Measurements from ENCODE around the gene NELFA. TPM values are rescaled to one million over a fixed set of nuclear protein-coding genes. Genes with fewer than 3 reads are reported as not detected.

NELFA gene
- total RNA-seq, 1 experiment from 2014 or later = 27.0 TPM

GRCh38 chr4:2048831-2049230 lies 40.1 kb upstream of the NELFA start:
- Histone ChIP-seq H3K36me3 (ENCODE audit: control insufficient read depth, insufficient read depth, low read length) (no peaks in the 10 kb centered on the region), H3K9me3 (ENCODE audit: control insufficient read depth, insufficient read depth, low read depth, low read length) (no peaks in the 10 kb centered on the region), H3K4me3 (ENCODE audit: low read depth in 2 of 2, low read length in 2 of 2) (no peak overlapping the region), H3K27me3 (ENCODE audit: control insufficient read depth, insufficient read depth, low read length) (no peaks in the 10 kb centered on the region), H3K27ac (ENCODE audit: low read length) (no peak overlapping the region), H3K4me1 (ENCODE audit: control insufficient read depth, insufficient read depth, low read length) (no peaks in the 10 kb centered on the region; the same call in 1 of the 2 replicates)
- ChIA-PET CTCF (no interaction called here), POLR2A (no interaction called here)
- in situ Hi-C loops (cut with HindIII; ENCODE audit: low pct_unique_long_range_greater_than_20kb, low sequenced_read_pairs) (no loop called here), intact Hi-C loops (cut with micrococcal nuclease; ENCODE audit: unreplicated experiment) (no loop called here)
- DNase-seq (ENCODE audit: low read depth, low spot score) (no peak), ATAC-seq (no peak)
- TF ChIP-seq REST (IDR thresholded peaks at IDR 0.05; ENCODE audit: insufficient read depth in 1 of 2, low read depth in 2 of 2, low read length in 1 of 2) (no peak), CTCF (IDR thresholded peaks at IDR 0.05) (no peak), POLR2AphosphoS5 (IDR thresholded peaks at IDR 0.05; ENCODE audit: low read depth, low read length) (no peak), TCF7L2 (IDR thresholded peaks at IDR 0.05; ENCODE audit: low read depth, low read length) (no peak), SIN3A (IDR thresholded peaks at IDR 0.05; ENCODE audit: borderline replicate concordance, insufficient read depth, low read depth, low read length) (no peak)
- no TSS peak for BruUV-seq (replicated peaks)

GRCh38 chr4:2047781-2048581 lies 39.2 kb upstream of the NELFA start:
- no TSS peak for BruUV-seq (replicated peaks)

More at GRCh38 chr4:2047781-2048581, 39.2 kb upstream of the NELFA start:
- in situ Hi-C loops (cut with HindIII; ENCODE audit: low pct_unique_long_range_greater_than_20kb, low sequenced_read_pairs) = no loop called here
- no peak for TF ChIP-seq POLR2AphosphoS5 (IDR thresholded peaks at IDR 0.05; ENCODE audit: low read depth, low read length)
- no peak for TF ChIP-seq SIN3A (IDR thresholded peaks at IDR 0.05; ENCODE audit: borderline replicate concordance, insufficient read depth, low read depth, low read length)
- no peak for TF ChIP-seq CTCF (IDR thresholded peaks at IDR 0.05)
- TF ChIP-seq TCF7L2 (IDR thresholded peaks at IDR 0.05; ENCODE audit: low read depth, low read length) = no peak
- no peak for TF ChIP-seq REST (IDR thresholded peaks at IDR 0.05; ENCODE audit: insufficient read depth in 1 of 2, low read depth in 2 of 2, low read length in 1 of 2)
- DNase-seq (ENCODE audit: low read depth, low spot score) = no peak
- ATAC-seq = no peak
- no peaks in the 10 kb centered on the region; the same call in 1 of the 2 replicates for H3K4me1 ChIP-seq (ENCODE audit: control insufficient read depth, insufficient read depth, low read length)
- ChIA-PET CTCF (no interaction called here), POLR2A (no interaction called here)
- H3K27me3 ChIP-seq (ENCODE audit: control insufficient read depth, insufficient read depth, low read length) = no peaks in the 10 kb centered on the region
- H3K9me3 ChIP-seq (ENCODE audit: control insufficient read depth, insufficient read depth, low read depth, low read length) = no peaks in the 10 kb centered on the region
- intact Hi-C loops (cut with micrococcal nuclease; ENCODE audit: unreplicated experiment) = no loop called here
- H3K36me3 ChIP-seq (ENCODE audit: control insufficient read depth, insufficient read depth, low read length) = no peaks in the 10 kb centered on the region
- no peak overlapping the region for H3K4me3 ChIP-seq (ENCODE audit: low read depth in 2 of 2, low read length in 2 of 2)
- H3K27ac ChIP-seq (ENCODE audit: low read length) = no peak overlapping the region
